ENCODE data around the gene KDM7A. TPM values are rescaled to one million over a fixed set of nuclear protein-coding genes. Genes with fewer than 3 reads are reported as not detected.
A peak's percentile ranks its signal among the peaks of the same experiment; 100 is the strongest.

KDM7A gene
- total and polyA plus RNA-seq, 9 of the 15 experiments (the other 6 are each of a cell fraction or from before 2014, with no cell fraction given): 0.90 to 8.4 (median 7.0) TPM

DNA sequence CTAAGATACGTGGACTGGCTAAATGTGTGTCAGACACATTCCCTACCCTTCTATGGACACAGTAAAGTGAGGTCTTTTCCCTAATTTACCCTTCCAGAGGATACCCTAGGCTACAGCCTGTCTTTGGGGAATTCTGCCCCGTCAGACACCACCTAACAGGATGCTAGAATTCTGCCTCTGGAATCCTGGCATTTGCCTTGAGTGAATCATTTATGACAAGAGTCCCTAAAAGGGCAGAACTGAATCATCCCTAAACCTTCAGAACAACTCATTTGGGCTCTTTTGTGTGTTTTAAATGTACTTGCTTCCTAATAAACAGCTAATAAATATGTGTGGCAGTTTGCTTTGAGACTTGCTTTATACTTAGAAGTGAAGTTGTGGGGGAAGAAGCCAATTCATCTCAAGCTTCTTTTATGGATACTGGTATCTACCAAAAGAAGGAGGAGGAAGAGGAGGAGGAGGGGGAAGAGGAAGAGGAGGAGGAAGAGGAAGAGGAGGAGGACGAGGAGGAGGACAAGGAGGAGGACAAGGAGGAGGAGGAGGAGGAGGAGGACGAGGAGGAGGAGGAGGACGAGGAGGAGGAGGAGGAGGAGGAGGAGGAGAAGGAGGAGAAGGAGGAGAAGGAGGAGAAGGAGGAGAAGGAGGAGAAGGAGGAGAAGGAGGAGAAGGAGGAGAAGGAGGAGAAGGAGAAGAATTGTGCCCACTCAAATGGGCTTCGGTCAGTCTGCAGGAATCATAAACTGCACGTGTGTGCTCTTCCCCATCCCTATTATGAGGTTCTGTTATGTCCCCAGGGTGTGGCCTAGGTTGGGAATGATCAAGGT is 141.2 kb downstream of the KDM7A start:
- intact Hi-C loops (cut with micrococcal nuclease) (no loop called here), in situ Hi-C loops (cut with MboI) (no loop called here)
- FAIRE-seq (no peak), ATAC-seq (no peak), DNase-seq (ENCODE audit: extremely low read depth in 1 of 4, low spot score in 3 of 4) (no peak)
- TF ChIP-seq ZNF184 (CRISPR knock-in tag; IDR thresholded peaks at IDR 0.05): no peak
- peak; percentile 86 for TF ChIP-seq ZNF263 (CRISPR knock-in tag; IDR thresholded peaks at IDR 0.05; ENCODE audit: borderline replicate concordance)
- TF ChIP-seq, protein P1, sequence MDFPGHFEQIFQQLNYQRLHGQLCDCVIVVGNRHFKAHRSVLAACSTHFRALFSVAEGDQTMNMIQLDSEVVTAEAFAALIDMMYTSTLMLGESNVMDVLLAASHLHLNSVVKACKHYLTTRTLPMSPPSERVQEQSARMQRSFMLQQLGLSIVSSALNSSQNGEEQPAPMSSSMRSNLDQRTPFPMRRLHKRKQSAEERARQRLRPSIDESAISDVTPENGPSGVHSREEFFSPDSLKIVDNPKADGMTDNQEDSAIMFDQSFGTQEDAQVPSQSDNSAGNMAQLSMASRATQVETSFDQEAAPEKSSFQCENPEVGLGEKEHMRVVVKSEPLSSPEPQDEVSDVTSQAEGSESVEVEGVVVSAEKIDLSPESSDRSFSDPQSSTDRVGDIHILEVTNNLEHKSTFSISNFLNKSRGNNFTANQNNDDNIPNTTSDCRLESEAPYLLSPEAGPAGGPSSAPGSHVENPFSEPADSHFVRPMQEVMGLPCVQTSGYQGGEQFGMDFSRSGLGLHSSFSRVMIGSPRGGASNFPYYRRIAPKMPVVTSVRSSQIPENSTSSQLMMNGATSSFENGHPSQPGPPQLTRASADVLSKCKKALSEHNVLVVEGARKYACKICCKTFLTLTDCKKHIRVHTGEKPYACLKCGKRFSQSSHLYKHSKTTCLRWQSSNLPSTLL (IDR thresholded peaks at IDR 0.05): no peak
- no peak for TF ChIP-seq ZNF316 (IDR thresholded peaks at IDR 0.05)
- no peak for TF ChIP-seq MITF (IDR thresholded peaks at IDR 0.05)
- no peak for TF ChIP-seq ZNF140 (CRISPR knock-in tag; IDR thresholded peaks at IDR 0.05)
- no peak for TF ChIP-seq ZNF586 (CRISPR knock-in tag; conservative IDR thresholded peaks at IDR 0.05)
- peak; percentile 28 for TF ChIP-seq PCBP2 (IDR thresholded peaks at IDR 0.05; ENCODE audit: low read depth, low read length, poor library complexity, severe bottlenecking)
- no peak for TF ChIP-seq SMAD4 (CRISPR knock-in tag; conservative IDR thresholded peaks at IDR 0.05)
- TF ChIP-seq, protein P2, sequence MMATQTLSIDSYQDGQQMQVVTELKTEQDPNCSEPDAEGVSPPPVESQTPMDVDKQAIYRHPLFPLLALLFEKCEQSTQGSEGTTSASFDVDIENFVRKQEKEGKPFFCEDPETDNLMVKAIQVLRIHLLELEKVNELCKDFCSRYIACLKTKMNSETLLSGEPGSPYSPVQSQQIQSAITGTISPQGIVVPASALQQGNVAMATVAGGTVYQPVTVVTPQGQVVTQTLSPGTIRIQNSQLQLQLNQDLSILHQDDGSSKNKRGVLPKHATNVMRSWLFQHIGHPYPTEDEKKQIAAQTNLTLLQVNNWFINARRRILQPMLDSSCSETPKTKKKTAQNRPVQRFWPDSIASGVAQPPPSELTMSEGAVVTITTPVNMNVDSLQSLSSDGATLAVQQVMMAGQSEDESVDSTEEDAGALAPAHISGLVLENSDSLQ (IDR thresholded peaks at IDR 0.05): no peak
- TF ChIP-seq ZNF436 (CRISPR knock-in tag; IDR thresholded peaks at IDR 0.05): no peak
- no peaks in the 10 kb centered on the region for H3K4me1 ChIP-seq (replicated peaks in 1 of 2; ENCODE audit: control insufficient read depth in 2 of 2, insufficient read depth in 2 of 2, low read length in 2 of 2)
- no TSS peak for BruUV-seq (replicated peaks)
- H3K9me3 ChIP-seq (replicated peaks; ENCODE audit: control insufficient read depth, insufficient read depth, low read depth, low read length): no peaks in the 10 kb centered on the region
- H2AFZ ChIP-seq (ENCODE audit: low read depth, low read length): no peak overlapping the region
- ChIA-PET POLR2A (no interaction called here), CTCF (ENCODE audit: low intra/inter-chr PET ratio) (no interaction called here)
- peaks cover 27% of the 10 kb centered on the region for H3K36me3 ChIP-seq (ENCODE audit: control insufficient read depth, insufficient read depth, low read length)
- no peaks in the 10 kb centered on the region for H3K9me1 ChIP-seq (ENCODE audit: control insufficient read depth, insufficient read depth, low read length)
- no peaks in the 10 kb centered on the region for H3K79me2 ChIP-seq (ENCODE audit: control insufficient read depth, insufficient read depth, low read length)
- 37% methylated on average over 6 of the region's 7 CpGs for WGBS (ENCODE audit: insufficient coverage, low coverage, missing lambda C conversion rate)
- no peak overlapping the region for H3K4me3 ChIP-seq
- H3K27me3 ChIP-seq (ENCODE audit: control insufficient read depth in 2 of 2, insufficient read depth in 2 of 2, low read length in 2 of 2): no peaks in the 10 kb centered on the region
- no peaks in the 10 kb centered on the region for H4K20me1 ChIP-seq (replicated peaks; ENCODE audit: control insufficient read depth, insufficient read depth, low read length)
- no peak overlapping the region for H3K4me2 ChIP-seq (ENCODE audit: insufficient read depth, low read length)
- H3K27ac ChIP-seq (ENCODE audit: extremely low read depth, low read depth, low read length): no peak overlapping the region
- H3K9ac ChIP-seq (ENCODE audit: insufficient read depth in 1 of 2, low read depth in 2 of 2, low read length in 2 of 2): no peak overlapping the region

Data from K562 (cell line).